HEK293 (cell line): ENCODE data around the gene FOXO6.

Experiments used
- FEZF1 ChIP-seq: fragments of 450-650 bp; formaldehyde crosslinking; IDR thresholded peaks from 2 replicates; pipeline ENCODE4 v1.5.1; 2016; ENCODE audit warnings: missing biosample characterization, missing genetic modification characterization
- HOXA7 ChIP-seq: sonication (generic); formaldehyde crosslinking; IDR thresholded peaks from 2 replicates; pipeline ENCODE4 v1.8.1; 2022; ENCODE audit warnings: missing genetic modification reagents, borderline replicate concordance
- ZBTB17 ChIP-seq: fragments of 450-650 bp; formaldehyde crosslinking; IDR thresholded peaks from 2 replicates; pipeline ENCODE4 v1.5.1; 2016; ENCODE audit warnings: missing biosample characterization, missing genetic modification characterization
- ZBTB48 ChIP-seq: fragments of 450-650 bp; formaldehyde crosslinking; IDR thresholded peaks from 2 replicates; pipeline ENCODE4 v1.5.1; 2016; ENCODE audit warnings: missing biosample characterization, missing genetic modification characterization
- ZBTB8A ChIP-seq: fragments of 450-650 bp; formaldehyde crosslinking; IDR thresholded peaks from 2 replicates; pipeline ENCODE4 v1.5.1; 2016; ENCODE audit warnings: missing biosample characterization, missing genetic modification characterization
- ZFP3 ChIP-seq: fragments of 450-650 bp; formaldehyde crosslinking; IDR thresholded peaks from 2 replicates; pipeline ENCODE4 v1.5.1; 2016; ENCODE audit warnings: low read depth, missing biosample characterization, missing genetic modification characterization
- ZNF10 ChIP-seq: fragments of 450-650 bp; formaldehyde crosslinking; IDR thresholded peaks from 2 replicates; pipeline ENCODE4 v1.5.1; 2017; ENCODE audit warnings: missing biosample characterization, missing genetic modification characterization
- ZNF157 ChIP-seq: fragments of 450-650 bp; formaldehyde crosslinking; IDR thresholded peaks from 2 replicates; pipeline ENCODE4 v1.5.1; 2016; ENCODE audit warnings: missing biosample characterization, missing genetic modification characterization
- ZNF341 ChIP-seq: fragments of 450-650 bp; formaldehyde crosslinking; IDR thresholded peaks from 2 replicates; pipeline ENCODE4; 2016; ENCODE audit warnings: low read depth, missing biosample characterization, missing genetic modification characterization
- ZNF610 ChIP-seq: fragments of 450-650 bp; formaldehyde crosslinking; IDR thresholded peaks from 2 replicates; pipeline ENCODE4 v1.5.1; 2016; ENCODE audit warnings: missing biosample characterization, missing genetic modification characterization, borderline replicate concordance
- ZNF623 ChIP-seq: fragments of 450-650 bp; formaldehyde crosslinking; IDR thresholded peaks from 2 replicates; pipeline ENCODE4 v1.5.1; 2016; ENCODE audit warnings: missing biosample characterization, missing genetic modification characterization
- ZNF785 ChIP-seq: fragments of 450-650 bp; formaldehyde crosslinking; IDR thresholded peaks from 2 replicates; pipeline ENCODE4 v1.5.1; 2016; ENCODE audit warnings: missing biosample characterization, missing genetic modification characterization
- ZXDB ChIP-seq: fragments of 450-650 bp; formaldehyde crosslinking; IDR thresholded peaks from 2 replicates; pipeline ENCODE4 v1.5.1; 2016; ENCODE audit warnings: missing biosample characterization, missing genetic modification characterization
- TF ChIP-seq, protein P1 (sequence below): fragments of 450-650 bp; formaldehyde crosslinking; IDR thresholded peaks from 2 replicates; pipeline ENCODE4 v1.5.1; 2016; ENCODE audit warnings: missing biosample characterization, missing genetic modification characterization, borderline replicate concordance
- TF ChIP-seq, protein P2 (sequence below): fragments of 450-650 bp; formaldehyde crosslinking; IDR thresholded peaks from 2 replicates; pipeline ENCODE4 v1.5.1; 2016; ENCODE audit warnings: missing biosample characterization, missing genetic modification characterization
- TF ChIP-seq, protein P3 (sequence below): fragments of 450-650 bp; formaldehyde crosslinking; IDR thresholded peaks from 2 replicates; pipeline ENCODE4 v1.5.1; 2016; ENCODE audit warnings: missing biosample characterization, missing genetic modification characterization
- TF ChIP-seq, protein P4 (sequence below): fragments of 450-650 bp; formaldehyde crosslinking; IDR thresholded peaks from 2 replicates; pipeline ENCODE4 v1.5.1; 2016; ENCODE audit warnings: missing biosample characterization, missing genetic modification characterization
- TF ChIP-seq, protein P5 (sequence below): fragments of 450-650 bp; formaldehyde crosslinking; IDR thresholded peaks from 2 replicates; pipeline ENCODE4 v1.5.1; 2016; ENCODE audit warnings: missing biosample characterization, missing genetic modification characterization
- TF ChIP-seq, protein P6 (sequence below): fragments of 450-650 bp; formaldehyde crosslinking; IDR thresholded peaks from 2 replicates; pipeline ENCODE4 v1.5.1; 2016; ENCODE audit warnings: missing biosample characterization, missing genetic modification characterization
- TF ChIP-seq, protein P7 (sequence below): fragments of 450-650 bp; formaldehyde crosslinking; IDR thresholded peaks from 2 replicates; pipeline ENCODE4 v1.5.1; 2017; ENCODE audit warnings: missing biosample characterization, missing genetic modification characterization
- TF ChIP-seq, protein P8 (sequence below): fragments of 450-650 bp; IDR thresholded peaks from 2 replicates; pipeline ENCODE4 v1.5.1; 2018; ENCODE audit warnings: missing biosample characterization, mild to moderate bottlenecking, missing genetic modification characterization
- TF ChIP-seq, protein P9 (sequence below): fragments of 450-650 bp; formaldehyde crosslinking; IDR thresholded peaks from 2 replicates; pipeline ENCODE4 v1.5.1; 2016; ENCODE audit warnings: missing biosample characterization, missing genetic modification characterization

The FOXO6 gene

DNA sequence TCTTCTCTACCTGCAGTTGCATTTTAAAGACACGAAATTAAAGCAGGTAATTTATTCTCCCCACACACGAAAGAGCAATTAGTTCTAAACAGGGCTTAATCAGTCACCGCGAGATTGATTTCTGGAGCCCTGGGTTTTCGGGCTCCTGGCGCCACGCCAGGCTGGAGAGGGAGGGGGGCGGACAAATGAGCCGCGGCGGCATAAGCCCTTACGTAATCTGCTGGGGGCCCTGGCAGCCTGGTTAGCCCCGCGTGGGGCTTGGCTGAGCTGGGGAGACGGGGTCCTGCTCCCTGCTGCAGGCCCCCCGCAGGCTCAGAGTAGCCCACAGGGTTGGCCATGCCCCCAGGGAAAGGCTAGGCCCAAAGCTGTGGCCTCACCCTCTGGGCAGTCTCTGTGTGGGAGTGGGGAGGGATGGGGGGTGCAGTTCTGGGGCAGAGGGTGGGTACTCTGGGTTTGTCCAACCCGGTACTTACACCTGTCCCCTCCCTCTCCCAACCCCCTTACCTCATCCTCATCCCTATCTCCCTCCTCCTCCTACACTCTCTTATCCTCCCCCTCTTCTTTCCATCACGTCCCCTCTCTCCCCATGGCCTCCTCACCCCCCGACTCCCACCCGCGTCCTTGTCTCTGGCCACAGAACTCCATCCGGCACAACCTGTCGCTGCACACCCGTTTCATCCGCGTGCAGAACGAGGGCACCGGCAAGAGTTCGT lies 19.9 kb downstream of the FOXO6 start (continued):
- TF ChIP-seq, protein P1, sequence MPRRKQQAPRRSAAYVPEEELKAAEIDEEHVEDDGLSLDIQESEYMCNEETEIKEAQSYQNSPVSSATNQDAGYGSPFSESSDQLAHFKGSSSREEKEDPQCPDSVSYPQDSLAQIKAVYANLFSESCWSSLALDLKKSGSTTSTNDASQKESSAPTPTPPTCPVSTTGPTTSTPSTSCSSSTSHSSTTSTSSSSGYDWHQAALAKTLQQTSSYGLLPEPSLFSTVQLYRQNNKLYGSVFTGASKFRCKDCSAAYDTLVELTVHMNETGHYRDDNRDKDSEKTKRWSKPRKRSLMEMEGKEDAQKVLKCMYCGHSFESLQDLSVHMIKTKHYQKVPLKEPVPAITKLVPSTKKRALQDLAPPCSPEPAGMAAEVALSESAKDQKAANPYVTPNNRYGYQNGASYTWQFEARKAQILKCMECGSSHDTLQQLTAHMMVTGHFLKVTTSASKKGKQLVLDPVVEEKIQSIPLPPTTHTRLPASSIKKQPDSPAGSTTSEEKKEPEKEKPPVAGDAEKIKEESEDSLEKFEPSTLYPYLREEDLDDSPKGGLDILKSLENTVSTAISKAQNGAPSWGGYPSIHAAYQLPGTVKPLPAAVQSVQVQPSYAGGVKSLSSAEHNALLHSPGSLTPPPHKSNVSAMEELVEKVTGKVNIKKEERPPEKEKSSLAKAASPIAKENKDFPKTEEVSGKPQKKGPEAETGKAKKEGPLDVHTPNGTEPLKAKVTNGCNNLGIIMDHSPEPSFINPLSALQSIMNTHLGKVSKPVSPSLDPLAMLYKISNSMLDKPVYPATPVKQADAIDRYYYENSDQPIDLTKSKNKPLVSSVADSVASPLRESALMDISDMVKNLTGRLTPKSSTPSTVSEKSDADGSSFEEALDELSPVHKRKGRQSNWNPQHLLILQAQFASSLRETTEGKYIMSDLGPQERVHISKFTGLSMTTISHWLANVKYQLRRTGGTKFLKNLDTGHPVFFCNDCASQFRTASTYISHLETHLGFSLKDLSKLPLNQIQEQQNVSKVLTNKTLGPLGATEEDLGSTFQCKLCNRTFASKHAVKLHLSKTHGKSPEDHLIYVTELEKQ (tag by site-specific recombination) = peak; percentile 12; the same call in 1 of the 2 replicates
- TF ChIP-seq ZNF10 (tag by site-specific recombination) (peak; percentile 39; the same call in 1 of the 2 replicates), ZBTB8A (peak; percentile 95), ZNF610 (no peak), FEZF1 (peak; percentile 96), ZNF341 (tag by site-specific recombination) (no peak; the same call in 1 of the 2 replicates), HOXA7 (CRISPR knock-in tag) (no peak), ZNF157 (no peak), ZBTB48 (tag by site-specific recombination) (peak; percentile 76), ZNF785 (0 out of 2 replicates have a peak, but pooled peaks have one; percentile 65), ZNF623 (0 out of 2 replicates have a peak, but pooled peaks have one; percentile 6), ZFP3 (tag by site-specific recombination) (no peak), ZXDB (tag by site-specific recombination) (peak; percentile 65), ZBTB17 (tag by site-specific recombination) (peak; percentile 60; the same call in 1 of the 2 replicates)
- TF ChIP-seq, protein P2, sequence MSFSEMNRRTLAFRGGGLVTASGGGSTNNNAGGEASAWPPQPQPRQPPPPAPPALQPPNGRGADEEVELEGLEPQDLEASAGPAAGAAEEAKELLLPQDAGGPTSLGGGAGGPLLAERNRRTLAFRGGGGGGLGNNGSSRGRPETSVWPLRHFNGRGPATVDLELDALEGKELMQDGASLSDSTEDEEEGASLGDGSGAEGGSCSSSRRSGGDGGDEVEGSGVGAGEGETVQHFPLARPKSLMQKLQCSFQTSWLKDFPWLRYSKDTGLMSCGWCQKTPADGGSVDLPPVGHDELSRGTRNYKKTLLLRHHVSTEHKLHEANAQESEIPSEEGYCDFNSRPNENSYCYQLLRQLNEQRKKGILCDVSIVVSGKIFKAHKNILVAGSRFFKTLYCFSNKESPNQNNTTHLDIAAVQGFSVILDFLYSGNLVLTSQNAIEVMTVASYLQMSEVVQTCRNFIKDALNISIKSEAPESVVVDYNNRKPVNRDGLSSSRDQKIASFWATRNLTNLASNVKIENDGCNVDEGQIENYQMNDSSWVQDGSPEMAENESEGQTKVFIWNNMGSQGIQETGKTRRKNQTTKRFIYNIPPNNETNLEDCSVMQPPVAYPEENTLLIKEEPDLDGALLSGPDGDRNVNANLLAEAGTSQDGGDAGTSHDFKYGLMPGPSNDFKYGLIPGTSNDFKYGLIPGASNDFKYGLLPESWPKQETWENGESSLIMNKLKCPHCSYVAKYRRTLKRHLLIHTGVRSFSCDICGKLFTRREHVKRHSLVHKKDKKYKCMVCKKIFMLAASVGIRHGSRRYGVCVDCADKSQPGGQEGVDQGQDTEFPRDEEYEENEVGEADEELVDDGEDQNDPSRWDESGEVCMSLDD = peak; percentile 47; the same call in 1 of the 2 replicates
- TF ChIP-seq, protein P3, sequence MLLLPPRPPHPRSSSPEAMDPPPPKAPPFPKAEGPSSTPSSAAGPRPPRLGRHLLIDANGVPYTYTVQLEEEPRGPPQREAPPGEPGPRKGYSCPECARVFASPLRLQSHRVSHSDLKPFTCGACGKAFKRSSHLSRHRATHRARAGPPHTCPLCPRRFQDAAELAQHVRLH (tag by site-specific recombination) = no peak
- TF ChIP-seq, protein P4, sequence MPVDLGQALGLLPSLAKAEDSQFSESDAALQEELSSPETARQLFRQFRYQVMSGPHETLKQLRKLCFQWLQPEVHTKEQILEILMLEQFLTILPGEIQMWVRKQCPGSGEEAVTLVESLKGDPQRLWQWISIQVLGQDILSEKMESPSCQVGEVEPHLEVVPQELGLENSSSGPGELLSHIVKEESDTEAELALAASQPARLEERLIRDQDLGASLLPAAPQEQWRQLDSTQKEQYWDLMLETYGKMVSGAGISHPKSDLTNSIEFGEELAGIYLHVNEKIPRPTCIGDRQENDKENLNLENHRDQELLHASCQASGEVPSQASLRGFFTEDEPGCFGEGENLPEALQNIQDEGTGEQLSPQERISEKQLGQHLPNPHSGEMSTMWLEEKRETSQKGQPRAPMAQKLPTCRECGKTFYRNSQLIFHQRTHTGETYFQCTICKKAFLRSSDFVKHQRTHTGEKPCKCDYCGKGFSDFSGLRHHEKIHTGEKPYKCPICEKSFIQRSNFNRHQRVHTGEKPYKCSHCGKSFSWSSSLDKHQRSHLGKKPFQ (tag by site-specific recombination) = no peak
- TF ChIP-seq, protein P5, sequence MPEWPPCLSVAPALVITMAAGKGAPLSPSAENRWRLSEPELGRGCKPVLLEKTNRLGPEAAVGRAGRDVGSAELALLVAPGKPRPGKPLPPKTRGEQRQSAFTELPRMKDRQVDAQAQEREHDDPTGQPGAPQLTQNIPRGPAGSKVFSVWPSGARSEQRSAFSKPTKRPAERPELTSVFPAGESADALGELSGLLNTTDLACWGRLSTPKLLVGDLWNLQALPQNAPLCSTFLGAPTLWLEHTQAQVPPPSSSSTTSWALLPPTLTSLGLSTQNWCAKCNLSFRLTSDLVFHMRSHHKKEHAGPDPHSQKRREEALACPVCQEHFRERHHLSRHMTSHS (tag by site-specific recombination) = no peak
- TF ChIP-seq, protein P6, sequence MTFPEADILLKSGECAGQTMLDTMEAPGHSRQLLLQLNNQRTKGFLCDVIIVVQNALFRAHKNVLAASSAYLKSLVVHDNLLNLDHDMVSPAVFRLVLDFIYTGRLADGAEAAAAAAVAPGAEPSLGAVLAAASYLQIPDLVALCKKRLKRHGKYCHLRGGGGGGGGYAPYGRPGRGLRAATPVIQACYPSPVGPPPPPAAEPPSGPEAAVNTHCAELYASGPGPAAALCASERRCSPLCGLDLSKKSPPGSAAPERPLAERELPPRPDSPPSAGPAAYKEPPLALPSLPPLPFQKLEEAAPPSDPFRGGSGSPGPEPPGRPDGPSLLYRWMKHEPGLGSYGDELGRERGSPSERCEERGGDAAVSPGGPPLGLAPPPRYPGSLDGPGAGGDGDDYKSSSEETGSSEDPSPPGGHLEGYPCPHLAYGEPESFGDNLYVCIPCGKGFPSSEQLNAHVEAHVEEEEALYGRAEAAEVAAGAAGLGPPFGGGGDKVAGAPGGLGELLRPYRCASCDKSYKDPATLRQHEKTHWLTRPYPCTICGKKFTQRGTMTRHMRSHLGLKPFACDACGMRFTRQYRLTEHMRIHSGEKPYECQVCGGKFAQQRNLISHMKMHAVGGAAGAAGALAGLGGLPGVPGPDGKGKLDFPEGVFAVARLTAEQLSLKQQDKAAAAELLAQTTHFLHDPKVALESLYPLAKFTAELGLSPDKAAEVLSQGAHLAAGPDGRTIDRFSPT (tag by site-specific recombination) = peak; percentile 76
- TF ChIP-seq, protein P7, sequence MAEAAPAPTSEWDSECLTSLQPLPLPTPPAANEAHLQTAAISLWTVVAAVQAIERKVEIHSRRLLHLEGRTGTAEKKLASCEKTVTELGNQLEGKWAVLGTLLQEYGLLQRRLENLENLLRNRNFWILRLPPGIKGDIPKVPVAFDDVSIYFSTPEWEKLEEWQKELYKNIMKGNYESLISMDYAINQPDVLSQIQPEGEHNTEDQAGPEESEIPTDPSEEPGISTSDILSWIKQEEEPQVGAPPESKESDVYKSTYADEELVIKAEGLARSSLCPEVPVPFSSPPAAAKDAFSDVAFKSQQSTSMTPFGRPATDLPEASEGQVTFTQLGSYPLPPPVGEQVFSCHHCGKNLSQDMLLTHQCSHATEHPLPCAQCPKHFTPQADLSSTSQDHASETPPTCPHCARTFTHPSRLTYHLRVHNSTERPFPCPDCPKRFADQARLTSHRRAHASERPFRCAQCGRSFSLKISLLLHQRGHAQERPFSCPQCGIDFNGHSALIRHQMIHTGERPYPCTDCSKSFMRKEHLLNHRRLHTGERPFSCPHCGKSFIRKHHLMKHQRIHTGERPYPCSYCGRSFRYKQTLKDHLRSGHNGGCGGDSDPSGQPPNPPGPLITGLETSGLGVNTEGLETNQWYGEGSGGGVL (tag by site-specific recombination) = peak; percentile 92
- TF ChIP-seq, protein P8, sequence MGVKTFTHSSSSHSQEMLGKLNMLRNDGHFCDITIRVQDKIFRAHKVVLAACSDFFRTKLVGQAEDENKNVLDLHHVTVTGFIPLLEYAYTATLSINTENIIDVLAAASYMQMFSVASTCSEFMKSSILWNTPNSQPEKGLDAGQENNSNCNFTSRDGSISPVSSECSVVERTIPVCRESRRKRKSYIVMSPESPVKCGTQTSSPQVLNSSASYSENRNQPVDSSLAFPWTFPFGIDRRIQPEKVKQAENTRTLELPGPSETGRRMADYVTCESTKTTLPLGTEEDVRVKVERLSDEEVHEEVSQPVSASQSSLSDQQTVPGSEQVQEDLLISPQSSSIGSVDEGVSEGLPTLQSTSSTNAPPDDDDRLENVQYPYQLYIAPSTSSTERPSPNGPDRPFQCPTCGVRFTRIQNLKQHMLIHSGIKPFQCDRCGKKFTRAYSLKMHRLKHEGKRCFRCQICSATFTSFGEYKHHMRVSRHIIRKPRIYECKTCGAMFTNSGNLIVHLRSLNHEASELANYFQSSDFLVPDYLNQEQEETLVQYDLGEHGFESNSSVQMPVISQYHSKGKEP = peak; percentile 90
- TF ChIP-seq, protein P9, sequence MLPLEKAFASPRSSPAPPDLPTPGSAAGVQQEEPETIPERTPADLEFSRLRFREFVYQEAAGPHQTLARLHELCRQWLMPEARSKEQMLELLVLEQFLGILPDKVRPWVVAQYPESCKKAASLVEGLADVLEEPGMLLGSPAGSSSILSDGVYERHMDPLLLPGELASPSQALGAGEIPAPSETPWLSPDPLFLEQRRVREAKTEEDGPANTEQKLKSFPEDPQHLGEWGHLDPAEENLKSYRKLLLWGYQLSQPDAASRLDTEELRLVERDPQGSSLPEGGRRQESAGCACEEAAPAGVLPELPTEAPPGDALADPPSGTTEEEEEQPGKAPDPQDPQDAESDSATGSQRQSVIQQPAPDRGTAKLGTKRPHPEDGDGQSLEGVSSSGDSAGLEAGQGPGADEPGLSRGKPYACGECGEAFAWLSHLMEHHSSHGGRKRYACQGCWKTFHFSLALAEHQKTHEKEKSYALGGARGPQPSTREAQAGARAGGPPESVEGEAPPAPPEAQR (tag by site-specific recombination) = no peak
